ENCODE data around the gene NFATC2.

NFATC2 gene

GRCh38 chr20:51470499-51470820, 72.1 kb downstream of the NFATC2 start:
- no peaks in the 10 kb centered on the region for H3K9me3 ChIP-seq
- H3K27ac ChIP-seq: no peak overlapping the region
- intact Hi-C loops (cut with DNase I; ENCODE audit: low total_unique reads): no loop called here
- H3K4me3 ChIP-seq: no peak overlapping the region
- H3K36me3 ChIP-seq: peaks cover 0 to 13% (median 4%) of the 10 kb centered on the region in 3 donors
- no peak for TF ChIP-seq CTCF (IDR thresholded peaks at IDR 0.05)
- no peak for DNase-seq
- no peaks in the 10 kb centered on the region for H3K27me3 ChIP-seq
- H3K4me1 ChIP-seq: no peaks in the 10 kb centered on the region

GRCh38 chr20:51469578-51470498, 72.7 kb downstream of the NFATC2 start:
- TF ChIP-seq CTCF (IDR thresholded peaks at IDR 0.05): no peak
- peaks cover 0 to 13% (median 4%) of the 10 kb centered on the region in 3 donors for H3K36me3 ChIP-seq
- intact Hi-C loops (cut with DNase I; ENCODE audit: low total_unique reads): no loop called here

GRCh38 chr20:51469046-51469445, 73.5 kb downstream of the NFATC2 start:
- TF ChIP-seq CTCF (IDR thresholded peaks at IDR 0.05): no peak
- H3K4me3 ChIP-seq: no peak overlapping the region
- intact Hi-C loops (cut with DNase I; ENCODE audit: low total_unique reads): no loop called here
- H3K27me3 ChIP-seq: no peaks in the 10 kb centered on the region
- H3K4me1 ChIP-seq: no peaks in the 10 kb centered on the region
- DNase-seq: no peak
- no peak overlapping the region for H3K27ac ChIP-seq
- no peaks in the 10 kb centered on the region for H3K9me3 ChIP-seq
- peaks cover 0 to 13% (median 4%) of the 10 kb centered on the region in 3 donors for H3K36me3 ChIP-seq

More at GRCh38 chr20:51469578-51470498, 72.7 kb downstream of the NFATC2 start:
- Histone ChIP-seq H3K4me1 (no peaks in the 10 kb centered on the region), H3K4me3 (no peak overlapping the region), H3K27me3 (no peaks in the 10 kb centered on the region), H3K9me3 (no peaks in the 10 kb centered on the region), H3K27ac (no peak overlapping the region)
- no peak for DNase-seq

- Histone ChIP-seq H3K27me3 (no peaks in the 10 kb centered on the region), H3K36me3 (peaks cover 0 to 10% (median 4%) of the 10 kb centered on the region in 3 donors), H3K27ac (no peak overlapping the region), H3K4me1 (no peaks in the 10 kb centered on the region), H3K9me3 (no peaks in the 10 kb centered on the region), H3K4me3 (no peak overlapping the region)
- intact Hi-C loops (cut with DNase I; ENCODE audit: low total_unique reads): no loop called here
- DNase-seq: no peak
- TF ChIP-seq CTCF (IDR thresholded peaks at IDR 0.05): no peak
These were observed 73.9 kb downstream of the NFATC2 start for GRCh38 chr20:51468636-51469035.

- Histone ChIP-seq H3K9me3 (no peaks in the 10 kb centered on the region), H3K27ac (no peak overlapping the region), H3K27me3 (no peaks in the 10 kb centered on the region), H3K4me3 (no peak overlapping the region), H3K36me3 (peaks cover 0 to 5% (median 4%) of the 10 kb centered on the region in 3 donors), H3K4me1 (peaks cover 0 to 5% (median 2%) of the 10 kb centered on the region in 4 donors)
- intact Hi-C loops (cut with DNase I; ENCODE audit: low total_unique reads): no loop called here
- no peak for DNase-seq
- no peak for TF ChIP-seq CTCF (IDR thresholded peaks at IDR 0.05)
These were observed 74.4 kb downstream of the NFATC2 start for GRCh38 chr20:51467956-51468626.
